HCT116 (cell line): ENCODE measurements around the gene TMA7. TPM values are rescaled to one million over a fixed set of nuclear protein-coding genes. Genes with fewer than 3 reads are reported as not detected.

ENCODE experiments used
- ATAC-seq: fragments of 200-7000 bp; cut with Tn5 transposase; 2 replicates; pipeline ENCODE4 v1.9.1; 2020; ENCODE audit warnings: mild to moderate bottlenecking, moderate library complexity
- BruUV-seq: library from RNA; stranded (reverse); fragments of 400-500 nt; replicated peaks from 2 replicates; lab custom pipeline; 2021; lab: Mats Ljungman, UMichigan
- CTCF ChIA-PET: fragments of 300-600 bp; sonication (Branson Sonifier 250); formaldehyde crosslinking; loops from one replicate; lab custom pipeline; 2021; ENCODE audit warnings: antibody characterized with exemption; lab: Charles Lee
- POLR2A ChIA-PET: fragments of 300-600, 350-600 bp; sonication (Branson Sonifier 250); formaldehyde crosslinking; loops from one replicate; lab custom pipeline; 2021; ENCODE audit warnings: antibody characterized with exemption; lab: Charles Lee
- RAD21 ChIA-PET, 2 experiments: fragments of 300-600 bp; sonication (Branson Sonifier 250); formaldehyde crosslinking; loops; one replicate each; lab custom pipeline; 2023; ENCODE audit warnings: low total read pairs in 2 of 2; ENCODE audit not compliant: uncharacterized antibody in 2 of 2, unreplicated experiment in 2 of 2, low non-redundant PET in 1 of 2; lab: Charles Lee
- DNase-seq: peaks from one replicate; pipeline ENCODE4 v3.0.0-alpha.2; 2010; ENCODE audit warnings: low read depth, low spot score
- H2AFZ ChIP-seq: fragments of 200-600 bp; shearing (Covaris generic), sonication (generic); 2 replicates; pipeline ENCODE4 v1.6.1; 2017; ENCODE audit warnings: low read depth, mixed run types, mixed read lengths, antibody characterized with exemption, low read length; ENCODE audit not compliant: poor library complexity, severe bottlenecking
- H3K27ac ChIP-seq: 2 replicates; pipeline ENCODE4 v1.5.1; 2012; ENCODE audit warnings: low read depth, low read length
- H3K27me3 ChIP-seq: fragments of 200-600 bp; sonication (generic); 2 replicates; pipeline ENCODE4 v1.6.1; 2016; ENCODE audit warnings: mixed run types, low read length, mixed read lengths; ENCODE audit not compliant: insufficient read depth
- H3K36me3 ChIP-seq, 2 experiments: fragments of 200-500 bp in 1 of 2; fragments of 200-600 bp in 1 of 2; sonication (Bioruptor generic) in 1 of 2; sonication (generic) in 1 of 2; 2 replicates each; pipeline versions ENCODE4 v1.5.1 to v1.6.1; 2014 to 2016; ENCODE audit warnings: low read length in 2 of 2, inconsistent platforms in 1 of 2, mixed read lengths in 1 of 2, mixed run types in 1 of 2; ENCODE audit not compliant: insufficient read depth in 2 of 2, control insufficient read depth in 1 of 2
- H3K4me1 ChIP-seq, 2 experiments: fragments of 200-600 bp in 1 of 2; sonication (generic) in 1 of 2; 2 replicates each; pipeline versions ENCODE4 v1.5.1 to v1.6.1; 2012 to 2017; ENCODE audit warnings: low read length in 2 of 2, inconsistent platforms in 1 of 2, mild to moderate bottlenecking in 1 of 2, mixed read lengths in 1 of 2, mixed run types in 1 of 2, moderate library complexity in 1 of 2; ENCODE audit not compliant: insufficient read depth in 2 of 2, control insufficient read depth in 1 of 2
- H3K4me2 ChIP-seq: fragments of 200-600 bp; sonication (generic); 2 replicates; pipeline ENCODE4 v1.6.1; 2017; ENCODE audit warnings: mixed run types, low read length, mixed read lengths
- H3K4me3 ChIP-seq, 2 experiments: fragments of 200-600 bp in 1 of 2; sonication (generic) in 1 of 2; replicated peaks in 1 of 2; 2 replicates each; pipeline ENCODE4 v1.5.1; 2011 to 2016; ENCODE audit warnings: low read length in 2 of 2, control low read depth in 1 of 2, low read depth in 1 of 2, mild to moderate bottlenecking in 1 of 2, mixed read lengths in 1 of 2, mixed run types in 1 of 2
- H3K79me2 ChIP-seq: fragments of 200-600 bp; sonication (generic); 2 replicates; pipeline ENCODE4 v1.6.1; 2017; ENCODE audit warnings: mild to moderate bottlenecking, mixed run types, low read length, moderate library complexity, mixed read lengths; ENCODE audit not compliant: insufficient read depth
- H3K9ac ChIP-seq: fragments of 200-600 bp; sonication (generic); 2 replicates; pipeline ENCODE4 v1.6.1; 2016; ENCODE audit warnings: low read length, mixed read lengths
- H3K9me2 ChIP-seq: fragments of 200-600 bp; sonication (generic), shearing (Covaris generic); 2 replicates; pipeline ENCODE4 v1.6.1; 2017; ENCODE audit warnings: mixed run types, mild to moderate bottlenecking, moderate library complexity; ENCODE audit not compliant: insufficient read depth
- H3K9me3 ChIP-seq, 2 experiments: fragments of 200-500 bp in 1 of 2; fragments of 200-600 bp in 1 of 2; sonication (Bioruptor generic) in 1 of 2; sonication (generic) in 1 of 2; 2 replicates each; pipeline ENCODE4 v1.6.1; 2014 to 2017; ENCODE audit warnings: low read length in 2 of 2, mixed read lengths in 2 of 2, inconsistent platforms in 1 of 2, low read depth in 1 of 2, mild to moderate bottlenecking in 1 of 2, mixed run types in 1 of 2, moderate library complexity in 1 of 2; ENCODE audit not compliant: control insufficient read depth in 1 of 2, insufficient read depth in 1 of 2
- H4K20me1 ChIP-seq: fragments of 200-600 bp; sonication (generic), shearing (Covaris generic); 2 replicates; pipeline ENCODE4 v1.6.1; 2017; ENCODE audit warnings: mixed run types, mild to moderate bottlenecking, moderate library complexity; ENCODE audit not compliant: insufficient read depth
- EZH2 ChIP-seq: fragments of 200-600 bp; sonication (generic); IDR thresholded peaks from 2 replicates; pipeline ENCODE4 v1.6.1; 2017; ENCODE audit warnings: antibody characterized with exemption, mixed run types
- EZH2phosphoT487 ChIP-seq: fragments of 200-600 bp; IDR thresholded peaks from 2 replicates; pipeline ENCODE4 v1.6.1; 2018; ENCODE audit warnings: antibody characterized with exemption, borderline replicate concordance
- POLR2A ChIP-seq: IDR thresholded peaks from 2 replicates; pipeline ENCODE4 v1.7.0; 2011; ENCODE audit warnings: borderline replicate concordance; ENCODE audit not compliant: insufficient read depth, insufficient read length; ENCODE audit errors: extremely low read depth
- SRF ChIP-seq: IDR thresholded peaks from 2 replicates; pipeline ENCODE4 v1.6.1; 2012; ENCODE audit warnings: low read depth
- intact Hi-C: fragments of 100-400 bp; cut with micrococcal nuclease; formaldehyde crosslinking; loops from 2 replicates; pipeline ENCODE4 v1.10.0; 2022
- total RNA-seq: library from RNA; stranded (reverse); gene quantifications from one replicate; pipeline ENCODE4 v1.2.1, GENCODE V29; 2021; ENCODE audit not compliant: unreplicated experiment
- TF ChIP-seq, protein P1 (sequence below): IDR thresholded peaks from 2 replicates; pipeline ENCODE4 v1.6.1; 2012
- TF ChIP-seq, protein P2 (sequence below): IDR thresholded peaks from 2 replicates; pipeline ENCODE4 v1.6.1; 2012
- TF ChIP-seq, protein P3 (sequence below): IDR thresholded peaks from 2 replicates; pipeline ENCODE4 v1.6.1; 2011; ENCODE audit warnings: mild to moderate bottlenecking, low read length, moderate library complexity; ENCODE audit not compliant: insufficient replicate concordance; ENCODE audit errors: extremely low read depth

The TMA7 gene
- total RNA-seq, 1 experiment from 2014 or later: 334 TPM

DNA sequence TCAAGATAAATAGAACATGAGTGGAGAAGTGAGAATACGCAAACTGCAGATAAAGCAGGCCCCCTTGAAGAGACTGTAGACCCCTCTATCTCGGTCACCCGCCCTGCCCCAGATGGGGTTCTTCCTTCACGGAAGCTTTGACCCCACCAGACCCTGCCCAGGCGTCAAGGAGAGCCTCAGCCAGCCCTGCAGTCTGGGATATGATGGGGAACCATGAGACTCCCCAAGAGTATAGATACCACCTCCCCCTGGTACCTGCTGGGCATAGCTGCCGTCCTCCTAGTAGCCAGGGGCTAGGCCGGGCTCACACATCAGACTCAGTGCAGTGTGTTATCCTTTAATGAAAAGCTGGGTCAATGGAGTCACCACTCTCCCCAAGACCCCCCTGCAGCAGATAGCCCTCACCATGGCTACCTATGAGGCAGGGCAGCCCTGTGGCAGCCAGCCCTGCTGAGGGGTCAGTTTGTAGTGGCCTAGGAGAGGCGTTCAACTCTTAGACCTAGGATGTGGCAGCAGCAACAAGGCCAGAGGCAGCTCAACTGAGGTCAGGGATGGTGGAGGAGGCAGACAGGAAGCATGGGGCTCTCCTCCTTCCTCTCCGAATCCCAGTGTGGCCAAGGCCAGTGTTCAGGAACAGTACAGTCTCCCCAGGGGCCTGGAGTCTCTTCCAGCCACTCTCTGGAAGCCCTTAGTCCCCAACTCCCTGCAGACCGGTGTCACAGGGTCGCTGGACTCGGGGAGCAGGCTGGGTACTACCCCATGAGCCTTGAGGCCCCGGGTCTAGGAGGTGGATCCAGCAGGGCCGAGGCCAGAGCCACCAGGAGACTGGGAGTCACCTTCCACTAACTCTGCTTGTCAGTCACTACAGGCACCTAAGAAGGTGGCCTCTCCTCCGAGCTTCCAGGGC is 36.3 kb upstream of the TMA7 start (continued):
- TF ChIP-seq, protein P1, sequence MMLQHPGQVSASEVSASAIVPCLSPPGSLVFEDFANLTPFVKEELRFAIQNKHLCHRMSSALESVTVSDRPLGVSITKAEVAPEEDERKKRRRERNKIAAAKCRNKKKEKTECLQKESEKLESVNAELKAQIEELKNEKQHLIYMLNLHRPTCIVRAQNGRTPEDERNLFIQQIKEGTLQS: no peak
- TF ChIP-seq POLR2A (no peak), EZH2 (no peak)
- TF ChIP-seq, protein P2, sequence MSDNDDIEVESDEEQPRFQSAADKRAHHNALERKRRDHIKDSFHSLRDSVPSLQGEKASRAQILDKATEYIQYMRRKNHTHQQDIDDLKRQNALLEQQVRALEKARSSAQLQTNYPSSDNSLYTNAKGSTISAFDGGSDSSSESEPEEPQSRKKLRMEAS: no peak
- TF ChIP-seq, all 23 proteins: peak for 0

DNA sequence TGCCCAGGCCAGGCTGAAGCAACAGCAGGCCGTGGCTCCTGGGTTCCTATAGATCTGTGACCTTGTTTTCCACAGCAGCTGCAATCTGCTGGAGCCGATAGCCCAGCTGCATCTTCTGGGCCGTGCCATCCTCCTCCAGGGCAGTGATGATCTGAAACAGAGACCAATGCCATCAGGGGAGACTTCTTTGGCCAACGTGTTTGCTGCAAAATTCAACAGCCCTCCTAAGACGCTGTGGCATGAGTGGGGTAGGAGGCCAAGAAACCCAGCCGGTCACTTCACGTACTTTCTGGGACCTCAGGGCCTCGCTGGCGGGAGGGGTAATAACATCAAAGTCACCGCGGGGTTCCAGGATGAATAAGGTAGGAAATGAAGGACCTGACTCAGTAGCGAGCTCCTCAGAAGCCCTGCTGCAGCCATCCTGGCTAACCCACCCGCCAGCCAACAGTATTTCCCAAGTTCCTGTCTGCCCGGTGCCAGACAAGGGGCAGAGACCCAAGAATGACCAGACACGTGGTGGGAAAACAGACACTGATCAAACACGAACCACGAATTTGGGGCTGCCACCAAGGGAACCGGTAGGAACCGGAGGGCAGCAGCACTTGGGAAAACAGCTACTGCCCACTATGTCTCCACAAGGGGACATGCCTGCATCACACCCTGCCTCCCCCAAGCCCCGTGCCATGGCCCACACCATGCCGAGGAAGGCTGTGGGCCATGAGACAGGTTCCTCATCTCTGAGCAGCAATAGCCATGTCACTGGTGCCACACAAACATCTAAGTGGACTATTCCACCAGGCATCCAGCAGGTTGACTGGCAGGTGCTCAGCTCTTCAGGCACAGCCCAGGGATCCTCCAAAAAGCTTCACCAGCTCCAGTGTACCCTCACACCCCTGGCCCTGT is 35.4 kb upstream of the TMA7 start:
- Histone ChIP-seq H3K27me3 (no peaks in the 10 kb centered on the region), H3K4me1 (peaks cover 14 to 39% of the 10 kb centered on the region in 2 experiments), H3K9me2 (no peaks in the 10 kb centered on the region), H3K4me3 (no peak overlapping the region), H3K36me3 (peaks cover 2 to 3% of the 10 kb centered on the region in 2 experiments; a peak in 2 of 4 replicates), H3K79me2 (no peaks in the 10 kb centered on the region), H3K9ac (no peak overlapping the region), H3K4me2 (no peak overlapping the region), H4K20me1 (no peaks in the 10 kb centered on the region), H2AFZ (no peak overlapping the region), H3K9me3 (no peaks in the 10 kb centered on the region), H3K27ac (no peak overlapping the region)
- intact Hi-C loops: no loop called here
- ChIA-PET CTCF (interaction anchor here (8.0 kb wide), 1 partner anchor 30 kb away, joined by 386 read pairs; no protein-coding TSS in a partner anchor), POLR2A (interaction anchor here (0.6 kb wide), 1 partner anchor 605 kb away, joined by 3 read pairs; no protein-coding TSS in a partner anchor), RAD21 (interaction anchor here in 1 of 2 experiments (1.4 kb wide), 1 partner anchor 32 kb away, joined by 3 read pairs; no protein-coding TSS in a partner anchor)
- BruUV-seq: no TSS peak
- TF ChIP-seq EZH2phosphoT487 (no peak), SRF (no peak)
- TF ChIP-seq, protein P2: no peak
- TF ChIP-seq, protein P3, sequence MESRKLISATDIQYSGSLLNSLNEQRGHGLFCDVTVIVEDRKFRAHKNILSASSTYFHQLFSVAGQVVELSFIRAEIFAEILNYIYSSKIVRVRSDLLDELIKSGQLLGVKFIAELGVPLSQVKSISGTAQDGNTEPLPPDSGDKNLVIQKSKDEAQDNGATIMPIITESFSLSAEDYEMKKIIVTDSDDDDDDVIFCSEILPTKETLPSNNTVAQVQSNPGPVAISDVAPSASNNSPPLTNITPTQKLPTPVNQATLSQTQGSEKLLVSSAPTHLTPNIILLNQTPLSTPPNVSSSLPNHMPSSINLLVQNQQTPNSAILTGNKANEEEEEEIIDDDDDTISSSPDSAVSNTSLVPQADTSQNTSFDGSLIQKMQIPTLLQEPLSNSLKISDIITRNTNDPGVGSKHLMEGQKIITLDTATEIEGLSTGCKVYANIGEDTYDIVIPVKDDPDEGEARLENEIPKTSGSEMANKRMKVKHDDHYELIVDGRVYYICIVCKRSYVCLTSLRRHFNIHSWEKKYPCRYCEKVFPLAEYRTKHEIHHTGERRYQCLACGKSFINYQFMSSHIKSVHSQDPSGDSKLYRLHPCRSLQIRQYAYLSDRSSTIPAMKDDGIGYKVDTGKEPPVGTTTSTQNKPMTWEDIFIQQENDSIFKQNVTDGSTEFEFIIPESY: no peak
- no peak for DNase-seq
- ATAC-seq: no peak
